ENCODE data around the gene PDZD2. TPM values are rescaled to one million over a fixed set of nuclear protein-coding genes. Genes with fewer than 3 reads are reported as not detected.

PDZD2 gene
- total RNA-seq, 2 donors from 2014 or later, result 10.3 to 59.5 TPM

DNA sequence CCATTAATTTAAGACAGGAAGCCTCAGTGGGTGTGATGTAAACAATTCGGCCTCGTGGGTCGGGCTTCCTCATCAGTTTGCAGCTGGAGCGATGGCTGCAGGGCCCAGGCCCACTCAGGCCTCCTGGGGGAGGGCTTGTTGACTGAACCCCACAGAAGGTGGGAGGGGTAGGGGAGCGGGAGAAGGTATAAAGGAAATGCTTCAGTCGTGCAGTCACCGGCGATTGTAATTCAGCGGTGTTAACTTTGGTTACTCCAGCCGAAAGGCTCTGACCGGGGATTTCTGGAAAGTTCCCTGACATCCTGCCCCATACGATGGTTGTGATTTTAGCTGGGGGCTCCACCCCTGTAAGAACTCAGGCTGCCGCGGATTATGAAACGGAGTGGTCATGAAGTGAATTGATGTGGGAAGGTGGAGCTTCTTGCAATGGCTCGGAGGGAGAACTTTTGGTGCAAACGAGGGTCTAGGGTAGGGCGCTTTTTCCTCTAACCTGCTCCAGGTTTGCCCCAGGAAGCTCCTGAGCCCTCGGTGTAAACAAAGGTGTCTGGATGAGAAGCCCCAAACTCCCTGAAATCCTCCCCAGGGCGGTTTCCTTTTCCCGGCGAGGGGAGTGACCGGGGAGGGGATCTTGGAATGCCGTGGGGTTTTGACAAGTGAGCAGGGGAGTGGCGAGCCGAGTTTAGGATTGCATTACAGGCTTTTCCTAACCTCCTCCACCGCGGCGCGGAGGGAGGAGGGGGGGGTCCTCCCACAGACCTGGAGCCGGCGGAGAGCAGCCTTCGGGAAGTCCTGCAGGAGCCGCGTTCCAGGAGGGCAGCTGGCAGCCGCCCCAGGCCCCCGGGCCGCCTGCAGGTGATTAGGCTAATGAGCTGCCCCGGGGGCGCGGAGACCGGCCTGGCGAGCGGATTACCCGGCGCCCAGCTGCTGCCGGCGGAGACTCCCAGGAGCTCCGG is 215.5 kb downstream of the PDZD2 start:
- DNase-seq (ENCODE audit: low spot score), result peak; percentile 34
- TF ChIP-seq POLR2A (IDR thresholded peaks at IDR 0.05) (no peak), POLR2AphosphoS5 (IDR thresholded peaks at IDR 0.05) (no peak)
- TF ChIP-seq, protein P1, sequence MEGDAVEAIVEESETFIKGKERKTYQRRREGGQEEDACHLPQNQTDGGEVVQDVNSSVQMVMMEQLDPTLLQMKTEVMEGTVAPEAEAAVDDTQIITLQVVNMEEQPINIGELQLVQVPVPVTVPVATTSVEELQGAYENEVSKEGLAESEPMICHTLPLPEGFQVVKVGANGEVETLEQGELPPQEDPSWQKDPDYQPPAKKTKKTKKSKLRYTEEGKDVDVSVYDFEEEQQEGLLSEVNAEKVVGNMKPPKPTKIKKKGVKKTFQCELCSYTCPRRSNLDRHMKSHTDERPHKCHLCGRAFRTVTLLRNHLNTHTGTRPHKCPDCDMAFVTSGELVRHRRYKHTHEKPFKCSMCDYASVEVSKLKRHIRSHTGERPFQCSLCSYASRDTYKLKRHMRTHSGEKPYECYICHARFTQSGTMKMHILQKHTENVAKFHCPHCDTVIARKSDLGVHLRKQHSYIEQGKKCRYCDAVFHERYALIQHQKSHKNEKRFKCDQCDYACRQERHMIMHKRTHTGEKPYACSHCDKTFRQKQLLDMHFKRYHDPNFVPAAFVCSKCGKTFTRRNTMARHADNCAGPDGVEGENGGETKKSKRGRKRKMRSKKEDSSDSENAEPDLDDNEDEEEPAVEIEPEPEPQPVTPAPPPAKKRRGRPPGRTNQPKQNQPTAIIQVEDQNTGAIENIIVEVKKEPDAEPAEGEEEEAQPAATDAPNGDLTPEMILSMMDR (IDR thresholded peaks at IDR 0.05), result no peak
- no peaks in the 10 kb centered on the region for H3K9me3 ChIP-seq
- no peaks in the 10 kb centered on the region for H3K27me3 ChIP-seq (replicated peaks; ENCODE audit: insufficient read depth)
- intact Hi-C loops (cut with DNase I), result no loop called here
- H3K4me1 ChIP-seq (replicated peaks), result no peaks in the 10 kb centered on the region
- H3K36me3 ChIP-seq, result no peaks in the 10 kb centered on the region
- peak overlapping the region; percentile 48 to 51 for H3K4me3 ChIP-seq
- peak overlapping the region; percentile 56 to 74 for H3K27ac ChIP-seq
- 3% methylated on average over 49 of the region's 49 CpGs for WGBS

DNA sequence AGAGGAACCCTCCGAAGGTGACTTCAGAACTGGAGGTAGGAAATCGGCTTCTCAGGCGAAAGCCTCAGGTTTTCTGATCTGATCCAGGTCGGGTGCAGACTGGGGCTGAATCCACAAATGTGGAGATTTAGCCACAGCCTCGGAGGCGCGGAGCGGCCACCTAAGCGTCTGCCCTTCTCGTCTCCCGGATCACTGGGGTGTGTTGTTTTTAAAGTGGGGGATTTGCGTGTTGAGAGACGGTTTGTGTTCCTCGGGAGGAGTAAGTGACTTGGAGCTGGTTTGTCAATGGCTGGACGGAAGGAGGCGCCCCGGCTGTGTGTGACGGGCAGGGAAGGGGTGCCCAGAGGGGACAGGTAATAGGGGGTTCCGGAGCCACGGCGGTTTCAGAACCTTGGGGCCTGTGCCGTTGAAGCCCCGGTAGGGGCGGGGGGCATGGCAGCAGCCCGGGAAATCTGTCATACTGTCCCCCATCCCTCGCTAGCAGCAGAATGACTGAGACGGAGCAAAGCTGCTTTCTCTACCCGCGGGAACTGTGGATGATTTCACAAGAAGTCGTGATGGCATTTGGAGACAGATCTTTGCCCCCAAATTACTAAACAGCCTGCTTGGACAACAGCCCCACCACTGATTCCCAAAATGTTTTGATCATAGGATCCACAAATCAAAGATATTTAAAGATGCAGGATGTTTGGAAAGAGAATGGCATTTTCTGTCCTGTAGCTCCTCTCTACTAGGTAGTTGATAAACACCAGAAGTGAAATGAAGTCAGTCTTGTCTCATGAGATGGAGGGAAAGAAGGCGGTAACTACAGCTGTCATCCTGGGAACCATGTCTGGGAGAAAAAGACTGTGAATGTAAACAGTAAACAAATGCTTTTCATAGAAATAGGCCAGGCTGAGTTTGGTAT is 216.5 kb downstream of the PDZD2 start:
- H3K27ac ChIP-seq, result peak overlapping the region; percentile 56 to 74
- no peaks in the 10 kb centered on the region for H3K9me3 ChIP-seq
- 3% methylated on average over 31 of the region's 31 CpGs for WGBS
- no peaks in the 10 kb centered on the region for H3K4me1 ChIP-seq (replicated peaks)
- H3K27me3 ChIP-seq (replicated peaks; ENCODE audit: insufficient read depth), result no peaks in the 10 kb centered on the region
- no peaks in the 10 kb centered on the region for H3K36me3 ChIP-seq
- H3K4me3 ChIP-seq, result peak overlapping the region; percentile 48 to 51
- intact Hi-C loops (cut with DNase I), result no loop called here
- TF ChIP-seq POLR2A (IDR thresholded peaks at IDR 0.05), result no peak
- TF ChIP-seq, protein P1 (IDR thresholded peaks at IDR 0.05), result peak in 1 of 4 experiments; percentile 30
- DNase-seq (ENCODE audit: low spot score), result peak; percentile 45

DNA sequence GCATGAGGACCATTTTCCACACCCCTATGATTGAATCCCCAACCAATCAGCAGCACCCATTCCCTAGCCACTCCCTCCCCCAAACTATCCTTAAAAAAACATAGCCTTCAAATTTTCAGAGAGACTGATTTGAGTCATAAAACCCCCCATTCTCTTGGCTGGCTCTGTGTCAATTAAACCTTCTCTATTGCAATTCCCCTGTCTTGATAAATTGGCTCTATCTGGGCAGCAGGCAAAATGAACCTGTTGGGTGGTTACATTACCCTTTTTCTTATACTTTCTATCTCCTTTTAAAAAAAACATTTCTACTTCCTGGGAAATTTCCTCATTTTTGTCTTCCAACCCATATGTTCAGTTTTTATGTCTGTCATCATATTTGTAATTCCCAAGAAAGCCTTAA is 220.2 kb downstream of the PDZD2 start:
- Histone ChIP-seq H3K9me3 (no peaks in the 10 kb centered on the region), H3K4me1 (replicated peaks) (no peaks in the 10 kb centered on the region), H3K27ac (no peak overlapping the region), H3K27me3 (replicated peaks; ENCODE audit: insufficient read depth) (no peaks in the 10 kb centered on the region), H3K36me3 (no peaks in the 10 kb centered on the region), H3K4me3 (no peak overlapping the region)
- TF ChIP-seq POLR2AphosphoS5 (IDR thresholded peaks at IDR 0.05) (no peak), POLR2A (IDR thresholded peaks at IDR 0.05) (no peak)
- TF ChIP-seq, protein P1 (IDR thresholded peaks at IDR 0.05), result no peak
- intact Hi-C loops (cut with DNase I), result no loop called here
- DNase-seq (ENCODE audit: low spot score), result no peak

DNA sequence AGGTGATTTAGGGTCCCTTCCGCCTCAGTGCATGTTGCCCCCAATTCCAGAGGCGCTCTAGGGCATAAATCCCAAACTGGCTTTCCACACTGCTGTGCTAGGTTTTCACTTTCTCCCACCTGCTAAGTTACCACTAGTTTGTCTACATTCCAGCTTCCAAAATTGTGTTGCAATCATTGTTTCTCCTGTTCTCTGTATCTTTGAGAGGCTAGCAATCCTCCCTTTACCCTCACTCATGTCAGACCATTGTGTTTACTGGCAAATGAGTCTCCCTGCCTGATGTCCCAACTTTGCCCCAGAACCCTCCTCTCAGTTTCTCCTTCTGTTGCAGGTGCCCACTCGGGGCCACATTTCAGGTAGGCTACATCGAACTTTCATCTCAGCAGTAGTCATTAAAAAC is 221.3 kb downstream of the PDZD2 start:
- H3K4me1 ChIP-seq (replicated peaks), result no peaks in the 10 kb centered on the region
- no peaks in the 10 kb centered on the region for H3K9me3 ChIP-seq
- no peak for DNase-seq (ENCODE audit: low spot score)
- intact Hi-C loops (cut with DNase I), result no loop called here
- no peak overlapping the region for H3K27ac ChIP-seq
- WGBS, result 97% methylated on average over 4 of the region's 4 CpGs
- no peaks in the 10 kb centered on the region for H3K27me3 ChIP-seq (replicated peaks; ENCODE audit: insufficient read depth)
- TF ChIP-seq, protein P1 (IDR thresholded peaks at IDR 0.05), result no peak
- no peak for TF ChIP-seq POLR2A (IDR thresholded peaks at IDR 0.05)
- no peak for TF ChIP-seq POLR2AphosphoS5 (IDR thresholded peaks at IDR 0.05)
- no peak overlapping the region for H3K4me3 ChIP-seq
- no peaks in the 10 kb centered on the region for H3K36me3 ChIP-seq

Data from prostate gland (tissue), 2 donors.